NCI-H1930 (cell line): ENCODE measurements around the gene CCNE1.
"Not testable (repeated sequence)": the region's sequence is repeated elsewhere in the genome, so short reads cannot be mapped to it uniquely, and the experiment has no call there.

Source experiments
- DNase-seq, 2 experiments: peaks; one replicate each; lab custom pipeline; 2025; lab: John Stamatoyannopoulos, UW

Gene CCNE1

DNA sequence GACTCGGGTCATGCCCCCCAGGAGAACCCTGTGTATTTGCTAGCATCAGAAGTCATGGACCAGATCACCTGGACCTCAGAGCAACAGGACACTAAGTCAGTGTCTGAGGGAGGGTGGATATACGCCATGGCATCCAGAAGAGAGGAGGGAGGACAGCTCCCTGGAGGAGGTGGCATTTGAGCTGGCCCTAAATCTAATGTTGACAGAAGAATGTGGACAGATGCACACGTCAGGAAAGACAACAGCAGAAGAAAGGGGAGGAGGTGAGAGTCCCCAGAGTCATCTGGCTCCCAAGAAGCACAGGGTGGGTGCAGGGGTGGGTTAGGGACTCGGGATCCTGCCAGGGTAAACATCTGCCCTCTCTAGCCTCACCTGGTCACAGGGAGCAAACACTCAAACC is 24.5 kb upstream of the CCNE1 start:
- DNase-seq = no peak

DNA sequence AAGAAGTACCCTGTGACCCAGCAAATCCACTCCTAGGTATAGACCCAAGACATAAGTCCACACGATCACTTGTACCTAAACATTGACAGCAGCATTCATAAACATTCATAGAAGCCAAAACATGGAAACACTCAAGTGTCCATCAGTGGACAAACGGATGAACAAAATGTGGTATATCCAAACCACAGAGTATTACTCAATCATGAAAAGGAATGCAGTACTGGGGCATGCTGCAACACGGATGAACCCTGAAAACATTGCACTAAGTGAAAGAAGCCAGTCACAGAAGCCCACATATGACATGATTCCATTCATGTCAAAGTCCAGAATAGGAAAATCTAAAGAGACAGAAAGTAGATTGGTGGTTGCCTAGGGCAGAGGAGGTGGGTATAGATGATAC is 22.8 kb upstream of the CCNE1 start:
- DNase-seq = no peak

DNA sequence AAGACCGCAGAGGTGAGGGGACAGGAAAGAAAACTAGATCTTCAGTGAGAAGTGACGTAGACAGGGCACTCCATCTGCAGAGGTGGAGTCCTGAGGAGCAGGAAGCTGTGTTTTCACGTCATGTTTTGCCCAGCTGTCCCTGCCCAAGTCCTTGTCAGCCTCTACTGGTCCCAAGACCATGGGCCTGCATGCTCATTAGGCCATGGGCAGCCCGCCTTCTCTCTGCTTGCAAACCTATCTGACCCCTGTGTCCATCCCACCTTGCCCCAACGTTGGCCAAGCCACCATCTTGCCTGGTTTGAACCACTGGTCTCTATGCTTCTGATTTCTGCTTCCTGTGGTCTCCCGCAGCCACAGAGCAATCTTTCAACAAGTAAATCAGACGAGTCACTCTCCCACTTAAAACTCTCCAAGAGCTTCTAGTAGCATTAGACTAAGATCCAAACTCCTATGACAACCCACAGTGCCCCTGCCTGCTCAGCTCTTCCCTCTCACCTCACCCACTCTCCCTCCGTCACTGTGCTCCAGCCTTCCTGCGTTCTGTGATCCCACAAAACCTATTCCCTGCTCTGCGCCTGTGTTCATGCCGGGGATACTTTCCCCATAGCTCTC is 18.6 kb upstream of the CCNE1 start:
- DNase-seq = no peak

- not testable (repeated sequence) for DNase-seq
Measured at GRCh38 chr19:29794490-29794889, 17.3 kb upstream of the CCNE1 start.

GRCh38 chr19:29795461-29796172 is 16.2 kb upstream of the CCNE1 start:
- no peak for DNase-seq

DNA sequence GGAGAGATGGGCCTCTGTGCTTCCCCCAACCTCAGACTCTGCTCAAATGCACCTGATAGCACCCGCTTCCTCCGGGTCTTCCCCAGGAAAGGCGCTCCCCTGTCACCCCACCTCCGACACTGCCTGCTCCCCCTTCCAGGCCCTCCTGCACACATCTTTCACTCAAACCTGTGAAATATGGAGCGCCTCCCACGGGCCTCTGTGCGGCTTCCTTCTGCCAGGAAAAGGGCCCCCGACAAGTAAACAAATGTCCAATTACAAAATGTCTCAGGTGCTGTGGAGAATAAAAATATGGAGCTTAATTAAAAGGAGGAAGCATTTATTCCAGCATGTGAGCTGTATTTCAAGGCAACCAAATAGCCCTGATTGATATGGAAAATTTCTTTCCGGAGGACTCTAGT is 15.6 kb upstream of the CCNE1 start:
- DNase-seq = no peak

- no peak for DNase-seq
Measured at GRCh38 chr19:29798774-29799497, 12.9 kb upstream of the CCNE1 start.

GRCh38 chr19:29800100-29800825 is 11.5 kb upstream of the CCNE1 start:
- DNase-seq = no peak

GRCh38 chr19:29803951-29804350 is 7.8 kb upstream of the CCNE1 start:
- DNase-seq = not testable (repeated sequence)

DNA sequence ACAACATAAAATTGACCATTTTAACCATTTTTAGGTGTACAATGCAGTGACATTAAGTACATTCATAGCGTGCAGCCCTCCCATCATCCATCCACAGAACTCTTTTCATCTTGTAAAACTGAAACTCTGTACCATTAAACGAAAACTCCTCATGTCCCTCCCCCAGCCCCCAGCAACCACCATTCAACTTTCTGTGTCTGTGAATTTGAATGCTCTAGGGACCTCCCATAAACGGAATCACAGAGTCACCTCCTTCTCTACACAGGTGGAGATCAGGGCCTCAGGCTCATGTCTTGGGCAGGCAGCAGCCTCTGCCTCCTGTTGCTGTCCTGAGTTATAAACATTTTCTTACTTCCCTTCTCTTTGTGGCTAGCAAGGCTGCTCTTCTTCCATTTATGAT is 7.3 kb upstream of the CCNE1 start:
- no peak for DNase-seq

DNA sequence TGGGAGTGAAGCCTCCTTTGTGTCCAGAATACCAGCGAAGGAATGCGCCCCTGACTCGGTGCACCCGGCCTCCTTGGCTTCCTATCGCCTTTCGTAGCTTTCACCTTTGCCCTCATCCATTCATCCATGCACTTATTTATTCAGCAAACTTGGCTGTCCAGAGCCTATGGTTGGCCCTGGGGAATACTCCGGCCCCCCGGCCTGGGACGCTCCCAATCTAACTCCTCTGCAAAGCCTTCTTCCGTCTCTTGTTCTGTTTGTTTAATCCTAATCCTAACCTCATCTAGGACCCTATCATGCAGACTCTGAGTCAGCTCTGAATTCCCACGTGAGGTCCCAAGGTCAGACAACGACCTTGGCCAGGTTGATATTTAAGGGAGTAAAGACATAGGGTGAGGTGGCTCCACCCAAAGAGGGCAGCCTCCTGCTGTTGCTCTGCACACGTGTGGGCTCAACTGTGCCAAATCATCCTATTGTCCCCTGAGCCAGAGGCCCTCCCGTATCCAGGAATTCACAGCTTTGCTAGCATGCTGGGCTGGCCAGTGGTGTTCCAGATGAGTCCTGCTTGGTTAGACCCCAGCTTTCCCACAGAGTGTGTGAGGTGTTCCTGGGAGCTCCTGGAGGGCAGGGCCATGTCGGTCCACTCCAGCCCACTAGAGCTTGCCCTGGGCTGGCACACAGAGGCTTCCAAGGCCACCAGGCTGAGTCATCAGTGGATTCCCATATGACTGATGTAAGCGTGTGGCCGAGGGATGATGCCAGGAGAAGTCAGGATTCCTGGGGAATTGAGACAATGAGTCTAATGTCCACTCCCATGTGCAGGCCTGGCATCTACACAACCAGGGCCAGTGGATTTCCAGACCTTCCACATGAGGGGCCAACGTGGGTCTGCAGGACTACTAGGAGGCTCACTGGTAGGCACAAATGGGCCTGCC is 6.5 kb upstream of the CCNE1 start:
- no peak for DNase-seq

DNA sequence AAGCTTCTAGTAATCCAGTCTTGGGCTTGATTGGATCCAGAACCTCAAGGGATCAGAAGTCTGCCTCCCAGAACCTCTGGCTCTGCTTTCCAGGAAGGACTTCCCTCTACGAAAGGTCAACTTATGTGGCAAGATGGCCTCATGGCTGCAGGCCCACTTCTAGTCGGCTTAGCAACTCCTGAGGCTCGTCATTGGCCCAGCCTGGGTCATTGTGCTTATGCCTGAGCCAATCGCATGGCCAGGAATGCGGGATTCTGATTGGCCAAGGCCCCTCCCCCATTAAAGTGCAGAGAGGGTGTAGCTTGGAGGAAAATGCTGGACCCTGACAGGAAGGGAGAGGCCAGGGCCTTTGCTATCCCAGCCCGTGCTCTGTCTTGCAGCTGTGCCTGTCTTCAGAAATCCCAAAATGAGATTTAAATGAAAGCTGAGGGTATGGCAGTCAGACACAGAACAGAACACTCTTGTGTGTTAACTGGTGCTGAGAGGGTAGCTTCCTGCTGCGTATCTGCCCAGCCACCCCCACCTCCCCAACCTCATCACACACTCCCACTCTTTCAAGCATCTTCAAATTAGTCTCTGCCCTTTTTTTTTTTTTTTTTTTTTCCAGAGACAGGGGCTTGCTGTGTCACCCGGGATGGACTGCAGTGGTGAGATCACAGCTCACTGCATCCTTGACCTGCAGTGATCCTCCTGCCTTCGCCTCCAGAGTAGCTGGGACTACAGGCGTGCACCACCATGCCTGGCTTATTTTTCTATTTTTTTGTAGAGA is 5.5 kb upstream of the CCNE1 start:
- DNase-seq = no peak

DNA sequence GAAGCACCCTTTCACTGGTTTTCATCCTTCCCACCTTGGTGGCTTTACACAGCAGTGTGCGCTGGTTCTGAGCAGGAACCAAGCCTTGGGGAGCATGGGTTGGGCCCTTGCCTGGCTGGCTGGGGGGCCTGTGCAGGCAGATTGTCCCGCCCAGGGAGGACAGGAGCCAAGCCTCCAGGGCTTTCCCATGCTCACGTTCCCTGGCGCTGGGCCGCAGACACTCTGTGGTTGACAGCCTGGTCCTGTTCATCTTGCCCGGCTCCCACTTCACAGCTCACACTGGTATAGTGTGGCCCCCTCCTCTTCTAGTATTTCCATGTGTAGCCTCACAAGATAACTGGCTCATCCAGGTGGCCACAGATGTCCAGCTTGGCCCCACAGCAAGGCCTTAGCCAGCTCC is 4.6 kb upstream of the CCNE1 start:
- DNase-seq = no peak

DNA sequence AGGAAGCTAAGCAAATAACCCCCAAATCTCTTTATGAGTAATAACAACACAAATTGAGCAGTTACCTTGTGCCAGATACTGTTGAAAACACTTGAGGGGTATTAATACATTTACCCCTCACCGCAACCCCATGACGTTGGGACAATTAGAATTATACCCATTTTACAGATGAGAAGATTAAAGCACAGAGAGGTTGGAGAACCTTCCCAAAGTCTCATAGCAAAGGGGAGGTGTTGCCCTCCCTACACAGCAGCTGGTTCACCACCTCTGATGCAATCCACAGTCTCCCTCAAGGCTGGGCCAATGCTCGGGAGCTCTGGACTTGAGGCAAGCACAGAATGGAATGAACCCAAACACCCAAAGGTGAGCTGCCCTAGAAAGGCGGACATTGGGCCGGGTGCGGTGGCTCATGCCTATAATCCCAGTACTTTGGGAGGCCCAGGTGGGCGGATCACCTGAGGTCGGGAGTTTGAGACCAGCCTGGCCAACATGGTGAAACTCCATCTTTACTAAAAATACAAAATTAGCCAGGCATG is 3.9 kb upstream of the CCNE1 start:
- no peak for DNase-seq

DNA sequence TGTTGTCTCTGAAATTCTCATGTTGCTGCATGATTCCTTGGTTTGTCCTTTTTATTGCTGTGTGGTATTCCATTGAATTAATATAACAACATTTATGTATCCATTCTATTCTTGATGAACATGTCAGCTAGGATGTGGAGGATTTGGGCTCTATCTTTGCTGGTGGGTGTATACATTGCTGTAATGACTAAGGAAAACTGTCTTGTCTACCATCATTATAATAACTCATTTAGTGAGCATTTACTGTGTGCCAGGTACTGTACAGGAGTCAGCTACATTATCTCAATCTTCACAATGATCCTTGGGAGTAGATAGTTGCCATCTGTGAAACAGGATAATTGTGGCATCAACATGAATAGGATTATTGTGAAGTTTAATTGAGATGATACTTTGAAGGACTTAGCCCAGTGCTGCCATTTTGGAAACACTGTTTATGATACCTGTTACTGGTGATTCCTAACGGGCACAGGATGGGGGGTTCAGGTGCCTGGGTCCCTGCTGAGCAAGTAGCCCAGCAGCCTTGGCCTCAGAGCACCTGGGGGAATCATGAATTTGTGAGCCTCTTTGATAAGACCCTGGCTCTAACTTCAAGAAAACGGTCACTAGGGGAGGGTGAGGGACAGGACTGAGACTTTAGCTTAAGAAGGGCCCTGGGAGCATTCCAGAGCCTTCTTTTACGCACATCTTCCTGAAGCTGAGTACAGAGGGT is 1.8 kb upstream of the CCNE1 start:
- DNase-seq = no peak

DNA sequence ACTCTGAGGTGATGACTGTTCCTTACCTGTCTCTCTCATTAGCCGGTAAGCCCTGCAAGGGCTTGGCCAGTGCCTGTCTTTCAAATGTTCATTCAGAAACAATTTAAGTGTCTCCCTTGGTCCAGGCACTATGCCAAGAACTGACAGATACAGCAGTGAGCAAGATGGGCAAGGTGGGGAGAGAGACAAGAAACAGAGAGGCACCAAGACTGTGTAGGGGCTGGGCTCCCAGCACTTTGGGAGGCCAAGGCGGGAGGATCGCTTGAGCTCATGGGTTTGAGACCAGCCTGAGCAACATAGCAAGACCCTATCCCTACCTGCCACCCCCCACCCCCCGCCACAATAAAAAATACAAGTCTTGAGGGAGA is 1.3 kb upstream of the CCNE1 start:
- no peak for DNase-seq

DNA sequence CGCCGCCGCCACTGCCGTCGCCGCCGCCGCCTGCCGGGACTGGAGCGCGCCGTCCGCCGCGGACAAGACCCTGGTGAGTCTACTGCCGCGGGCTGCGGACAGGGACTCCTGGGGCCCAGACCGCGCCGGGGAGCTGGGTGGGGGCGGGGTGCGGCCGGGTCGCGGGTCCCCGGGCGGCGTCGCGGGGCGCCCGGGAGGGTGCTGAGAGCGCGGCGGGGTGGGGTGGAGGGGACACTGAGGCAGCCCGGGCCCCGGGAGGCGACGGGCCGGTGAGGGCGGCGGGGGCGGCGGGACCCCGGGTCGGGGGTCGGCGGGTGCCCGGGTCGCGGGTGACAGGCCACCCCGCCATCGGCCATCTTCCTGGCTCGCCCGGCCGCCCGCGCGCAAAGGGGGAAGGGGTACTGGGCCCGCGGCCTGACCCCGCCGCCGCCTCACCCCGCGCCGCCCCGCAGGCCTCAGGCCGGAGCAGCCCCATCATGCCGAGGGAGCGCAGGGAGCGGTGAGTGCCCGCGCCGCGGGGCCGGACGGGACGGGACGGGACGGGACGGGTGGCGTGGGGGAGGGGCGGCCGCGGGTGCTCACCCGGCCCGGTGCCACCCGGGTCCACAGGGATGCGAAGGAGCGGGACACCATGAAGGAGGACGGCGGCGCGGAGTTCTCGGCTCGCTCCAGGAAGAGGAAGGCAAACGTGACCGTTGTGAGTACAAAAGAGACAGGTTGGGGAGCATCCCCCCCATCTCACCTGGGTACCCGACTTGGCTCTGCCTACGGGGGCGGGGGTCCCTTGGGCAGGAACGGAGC is 489 bp downstream of the CCNE1 start:
- DNase-seq = no peak

DNA sequence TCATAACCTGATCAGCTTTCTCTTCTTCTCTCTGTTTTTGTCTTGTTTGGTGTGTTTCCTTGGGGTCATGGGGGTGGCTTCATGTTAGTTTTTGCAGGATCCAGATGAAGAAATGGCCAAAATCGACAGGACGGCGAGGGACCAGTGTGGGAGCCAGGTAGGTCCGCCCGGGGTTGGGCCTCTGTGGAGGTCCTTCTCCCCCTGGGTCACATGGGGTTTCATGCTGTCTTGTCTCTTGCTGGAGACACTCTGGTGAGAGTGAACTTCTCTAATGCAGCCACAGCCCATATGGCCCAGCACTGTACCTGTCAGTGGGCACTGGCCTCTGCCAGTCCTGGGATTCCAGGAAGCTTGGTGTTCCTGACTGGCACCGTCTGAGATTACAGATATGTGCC is 1.1 kb downstream of the CCNE1 start:
- DNase-seq = no peak

DNA sequence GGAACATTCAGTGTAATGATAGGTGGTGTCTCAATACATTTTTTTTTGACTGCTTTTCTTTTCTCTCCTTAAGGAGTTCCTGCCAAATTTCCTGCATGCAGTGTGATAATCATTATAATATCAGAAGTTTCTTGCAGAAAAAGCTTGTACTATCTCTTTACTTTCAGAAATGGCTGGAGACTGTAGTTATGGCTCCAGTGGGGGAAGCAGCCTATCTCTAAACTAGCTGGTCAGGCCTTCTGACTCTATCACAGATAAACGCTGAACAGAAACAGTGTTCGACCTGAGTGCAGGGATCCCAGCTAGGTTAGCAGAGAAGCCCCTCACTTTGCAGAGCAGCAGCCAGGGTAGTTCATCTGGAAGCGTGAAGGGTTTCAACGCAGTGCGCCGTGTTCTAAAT is 1.9 kb downstream of the CCNE1 start:
- no peak for DNase-seq
